GM23338 (cell line): ENCODE results near the gene HAPLN3. TPM values are rescaled to one million over a fixed set of nuclear protein-coding genes. Genes with fewer than 3 reads are reported as not detected.

Source experiments
- ATAC-seq: fragments of 200-7000 bp; cut with Tn5 transposase; 3 replicates; pipeline ENCODE4 v1.9.1; 2020
- DNase-seq: peaks from one replicate; pipeline ENCODE4 v3.0.0-alpha.2; 2015; ENCODE audit warnings: low spot score
- H2AFZ ChIP-seq: fragments of 200-600 bp; sonication (generic); 2 replicates; pipeline ENCODE4 v1.8.0; 2016; ENCODE audit warnings: antibody characterized with exemption, mild to moderate bottlenecking, moderate library complexity
- H3F3A ChIP-seq: fragments of 200-600 bp; sonication (generic); replicated peaks from 2 replicates; pipeline ENCODE4 v1.8.0; 2017; ENCODE audit warnings: antibody characterized with exemption, mixed run types, low read depth
- H3K27ac ChIP-seq: fragments of 200-600 bp; sonication (generic); 2 replicates; pipeline ENCODE4 v1.6.1; 2016; ENCODE audit warnings: low read depth
- H3K27me3 ChIP-seq: fragments of 200-600 bp; sonication (generic); 2 replicates; pipeline ENCODE4 v1.8.0; 2016; ENCODE audit warnings: mild to moderate bottlenecking, mixed run types, moderate library complexity; ENCODE audit not compliant: insufficient read depth
- H3K36me3 ChIP-seq: fragments of 200-600 bp; sonication (generic); 2 replicates; pipeline ENCODE4 v1.8.0; 2016; ENCODE audit warnings: mild to moderate bottlenecking; ENCODE audit not compliant: insufficient read depth
- H3K4me1 ChIP-seq: fragments of 200-600 bp; sonication (generic); 2 replicates; pipeline ENCODE4 v1.8.0; 2016; ENCODE audit warnings: mild to moderate bottlenecking, moderate library complexity; ENCODE audit not compliant: insufficient read depth
- H3K4me2 ChIP-seq: fragments of 200-600 bp; sonication (generic); 2 replicates; pipeline ENCODE4 v1.7.1; 2017; ENCODE audit warnings: mixed run types
- H3K4me3 ChIP-seq: fragments of 200-600 bp; sonication (generic); 2 replicates; pipeline ENCODE4 v1.6.1; 2016; ENCODE audit warnings: mixed run types
- H3K79me2 ChIP-seq: fragments of 200-600 bp; sonication (generic); replicated peaks from 2 replicates; pipeline ENCODE4 v1.8.0; 2017; ENCODE audit warnings: mild to moderate bottlenecking; ENCODE audit not compliant: insufficient read depth
- H3K9me2 ChIP-seq: fragments of 200-600 bp; sonication (generic); 2 replicates; pipeline ENCODE4 v1.8.0; 2017; ENCODE audit not compliant: insufficient read depth
- H4K20me1 ChIP-seq: fragments of 200-600 bp; sonication (generic); replicated peaks from 2 replicates; pipeline ENCODE4 v1.8.0; 2017; ENCODE audit warnings: mild to moderate bottlenecking; ENCODE audit not compliant: insufficient read depth
- H3K27ac Mint-ChIP-seq: 2 replicates; pipeline ENCODE4 v1.8.0; 2020; ENCODE audit warnings: inconsistent platforms, mild to moderate bottlenecking, moderate library complexity, mixed read lengths
- H3K27me3 Mint-ChIP-seq: 3 replicates; pipeline ENCODE4 v1.8.0; 2022; ENCODE audit warnings: low read depth, mild to moderate bottlenecking, moderate library complexity, mixed read lengths, inconsistent platforms; ENCODE audit not compliant: insufficient read depth, poor library complexity
- H3K36me3 Mint-ChIP-seq: 3 replicates; pipeline ENCODE4 v1.8.0; 2021; ENCODE audit warnings: low read depth, mild to moderate bottlenecking, inconsistent platforms, moderate library complexity, mixed read lengths
- H3K4me1 Mint-ChIP-seq: 3 replicates; pipeline ENCODE4 v1.8.0; 2020; ENCODE audit warnings: mild to moderate bottlenecking, inconsistent platforms, mixed read lengths
- H3K4me3 Mint-ChIP-seq: 3 replicates; pipeline ENCODE4 v1.8.0; 2021; ENCODE audit warnings: moderate library complexity, mild to moderate bottlenecking, inconsistent platforms, mixed read lengths
- H3K9me3 Mint-ChIP-seq: 3 replicates; pipeline ENCODE4 v1.8.0; 2020; ENCODE audit warnings: moderate library complexity, mild to moderate bottlenecking, inconsistent platforms, mixed read lengths
- CREB1 ChIP-seq: fragments of 250-450 bp; sonication (Bioruptor Pico); IDR thresholded peaks from 2 replicates; pipeline ENCODE4 v1.5.0; 2020; ENCODE audit warnings: low read depth, mild to moderate bottlenecking, moderate library complexity
- CTCF ChIP-seq, 2 experiments: fragments of 200-600 bp in 1 of 2; sonication (generic) in 1 of 2; conservative IDR thresholded peaks; 2 replicates each; pipeline versions ENCODE4 v1.5.1 to v1.6.1; 2016 to 2017; ENCODE audit warnings: antibody characterized with exemption in 2 of 2, low read depth in 2 of 2, mild to moderate bottlenecking in 2 of 2, moderate library complexity in 1 of 2
- EZH2 ChIP-seq: fragments of 200-600 bp; sonication (generic); IDR thresholded peaks from one replicate; pipeline ENCODE4 v1.8.0; 2017; ENCODE audit warnings: antibody characterized with exemption, mild to moderate bottlenecking, low read depth; ENCODE audit not compliant: unreplicated experiment
- EZH2phosphoT487 ChIP-seq: fragments of 200-600 bp; sonication (generic); IDR thresholded peaks from one replicate; pipeline ENCODE4 v1.8.1; 2018; ENCODE audit warnings: antibody characterized with exemption; ENCODE audit not compliant: unreplicated experiment
- JUNB ChIP-seq: IDR thresholded peaks from one replicate; pipeline ENCODE4 v1.6.1; 2016; ENCODE audit warnings: antibody characterized with exemption; ENCODE audit not compliant: unreplicated experiment
- POLR2AphosphoS5 ChIP-seq: IDR thresholded peaks from 2 replicates; pipeline ENCODE4 v1.6.1; 2016; ENCODE audit warnings: antibody characterized with exemption, low read depth
- REST ChIP-seq: IDR thresholded peaks from one replicate; pipeline ENCODE4 v1.6.1; 2018; ENCODE audit warnings: antibody characterized with exemption; ENCODE audit not compliant: unreplicated experiment
- STAT1 ChIP-seq: IDR thresholded peaks from one replicate; pipeline ENCODE4 v1.6.1; 2016; ENCODE audit warnings: antibody characterized with exemption; ENCODE audit not compliant: unreplicated experiment
- ZNF331 ChIP-seq: fragments of 250-450 bp; sonication (Bioruptor Pico); IDR thresholded peaks from 2 replicates; pipeline ENCODE4 v1.5.0; 2020; ENCODE audit warnings: low read depth, mild to moderate bottlenecking, moderate library complexity
- polyA plus RNA-seq: library from polyadenylated mRNA; unstranded; fragments of >200 nt; fragmentation: Nextera tagmentation; extraction: Ambion mirVana; gene quantifications from 2 replicates; pipeline ENCODE4 v1.2.1, GENCODE V29; 2016
- total RNA-seq: library from RNA; depleted of rRNA; stranded (reverse); fragments of >200 nt; shearing (Covaris generic); gene quantifications from 2 replicates; pipeline ENCODE4 v1.2.3, GENCODE V29; 2014
- TF ChIP-seq, protein P1 (sequence below): IDR thresholded peaks from 2 replicates; pipeline ENCODE4 v1.6.1; 2016; ENCODE audit warnings: antibody characterized with exemption
- TF ChIP-seq, protein P2 (sequence below): fragments of 250-450 bp; sonication (Bioruptor Pico); IDR thresholded peaks from 2 replicates; pipeline ENCODE4 v1.5.0; 2020; ENCODE audit warnings: mild to moderate bottlenecking, moderate library complexity

Gene HAPLN3
- total and polyA plus RNA-seq, 2 experiments from 2014 or later, result 22.7 to 62.6 TPM

DNA sequence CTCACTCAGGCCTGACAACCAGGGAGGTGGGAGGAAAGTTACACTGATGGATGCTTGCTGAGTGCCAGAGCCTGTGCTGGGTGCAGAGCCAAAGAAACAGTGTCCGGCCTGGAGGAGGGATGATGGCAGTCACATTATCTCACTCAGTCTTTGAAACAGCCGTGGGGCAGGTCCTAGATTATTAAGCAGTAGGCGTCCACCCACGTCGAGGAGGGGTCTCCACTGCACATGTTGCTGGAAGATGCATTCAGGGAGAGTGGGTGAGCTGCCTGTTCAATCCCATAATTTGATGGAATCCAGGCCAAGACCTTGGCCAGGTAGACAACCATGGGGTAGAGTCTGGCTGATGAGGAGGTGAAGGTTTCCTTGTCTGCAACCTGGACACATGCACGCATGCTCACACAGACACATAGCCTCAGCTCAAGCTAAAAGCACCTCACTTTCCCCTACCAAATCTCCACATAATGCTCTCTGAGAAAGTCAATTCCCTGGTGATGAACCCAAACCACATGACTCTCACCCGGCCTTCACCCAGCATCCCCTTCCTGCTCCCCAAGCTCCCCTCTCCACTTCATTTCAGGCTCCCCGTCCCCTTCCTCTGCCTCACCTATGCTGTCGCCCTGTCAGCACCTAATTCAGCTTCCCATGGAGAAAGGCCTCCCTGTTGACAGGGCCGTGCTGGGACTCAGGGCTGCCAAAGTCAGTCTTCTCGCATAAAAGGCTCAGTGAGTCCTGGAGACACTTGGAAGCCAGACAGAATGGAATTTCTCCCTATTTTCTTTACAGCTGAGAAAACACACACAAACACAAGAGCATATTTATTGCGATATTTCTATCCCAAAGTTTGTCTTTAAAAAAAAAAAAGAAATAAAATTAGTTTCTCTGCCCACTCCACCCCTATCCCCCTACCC is 62.3 kb downstream of the HAPLN3 start:
- H3F3A ChIP-seq, result no peaks in the 10 kb centered on the region
- no peaks in the 10 kb centered on the region for H3K36me3 Mint-ChIP-seq
- ATAC-seq (no peak), DNase-seq (no peak)
- peaks cover 5% of the 10 kb centered on the region; the same call in 2 of the 3 replicates for H3K4me1 Mint-ChIP-seq
- H3K27me3 Mint-ChIP-seq, result peaks cover 4% of the 10 kb centered on the region
- H3K27ac Mint-ChIP-seq, result no peak overlapping the region
- H3K4me2 ChIP-seq, result no peak overlapping the region
- no peak overlapping the region; the same call in 2 of the 3 replicates for H3K4me3 Mint-ChIP-seq
- H3K4me3 ChIP-seq, result no peak overlapping the region
- no peaks in the 10 kb centered on the region; the same call in 2 of the 3 replicates for H3K9me3 Mint-ChIP-seq
- H3K27me3 ChIP-seq, result no peaks in the 10 kb centered on the region
- H2AFZ ChIP-seq, result no peak overlapping the region
- H4K20me1 ChIP-seq, result no peaks in the 10 kb centered on the region
- H3K79me2 ChIP-seq, result no peaks in the 10 kb centered on the region
- no peaks in the 10 kb centered on the region for H3K9me2 ChIP-seq
- no peaks in the 10 kb centered on the region for H3K36me3 ChIP-seq
- TF ChIP-seq, protein P1, sequence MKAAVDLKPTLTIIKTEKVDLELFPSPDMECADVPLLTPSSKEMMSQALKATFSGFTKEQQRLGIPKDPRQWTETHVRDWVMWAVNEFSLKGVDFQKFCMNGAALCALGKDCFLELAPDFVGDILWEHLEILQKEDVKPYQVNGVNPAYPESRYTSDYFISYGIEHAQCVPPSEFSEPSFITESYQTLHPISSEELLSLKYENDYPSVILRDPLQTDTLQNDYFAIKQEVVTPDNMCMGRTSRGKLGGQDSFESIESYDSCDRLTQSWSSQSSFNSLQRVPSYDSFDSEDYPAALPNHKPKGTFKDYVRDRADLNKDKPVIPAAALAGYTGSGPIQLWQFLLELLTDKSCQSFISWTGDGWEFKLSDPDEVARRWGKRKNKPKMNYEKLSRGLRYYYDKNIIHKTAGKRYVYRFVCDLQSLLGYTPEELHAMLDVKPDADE, result no peak
- TF ChIP-seq JUNB (no peak), ZNF331 (CRISPR knock-in tag) (no peak), EZH2 (no peak), REST (no peak), CTCF (conservative IDR thresholded peaks at IDR 0.05; ENCODE audit: low read depth in 2 of 2) (no peak), STAT1 (no peak), CREB1 (CRISPR knock-in tag) (no peak), POLR2AphosphoS5 (no peak), EZH2phosphoT487 (no peak)
- TF ChIP-seq, protein P2, sequence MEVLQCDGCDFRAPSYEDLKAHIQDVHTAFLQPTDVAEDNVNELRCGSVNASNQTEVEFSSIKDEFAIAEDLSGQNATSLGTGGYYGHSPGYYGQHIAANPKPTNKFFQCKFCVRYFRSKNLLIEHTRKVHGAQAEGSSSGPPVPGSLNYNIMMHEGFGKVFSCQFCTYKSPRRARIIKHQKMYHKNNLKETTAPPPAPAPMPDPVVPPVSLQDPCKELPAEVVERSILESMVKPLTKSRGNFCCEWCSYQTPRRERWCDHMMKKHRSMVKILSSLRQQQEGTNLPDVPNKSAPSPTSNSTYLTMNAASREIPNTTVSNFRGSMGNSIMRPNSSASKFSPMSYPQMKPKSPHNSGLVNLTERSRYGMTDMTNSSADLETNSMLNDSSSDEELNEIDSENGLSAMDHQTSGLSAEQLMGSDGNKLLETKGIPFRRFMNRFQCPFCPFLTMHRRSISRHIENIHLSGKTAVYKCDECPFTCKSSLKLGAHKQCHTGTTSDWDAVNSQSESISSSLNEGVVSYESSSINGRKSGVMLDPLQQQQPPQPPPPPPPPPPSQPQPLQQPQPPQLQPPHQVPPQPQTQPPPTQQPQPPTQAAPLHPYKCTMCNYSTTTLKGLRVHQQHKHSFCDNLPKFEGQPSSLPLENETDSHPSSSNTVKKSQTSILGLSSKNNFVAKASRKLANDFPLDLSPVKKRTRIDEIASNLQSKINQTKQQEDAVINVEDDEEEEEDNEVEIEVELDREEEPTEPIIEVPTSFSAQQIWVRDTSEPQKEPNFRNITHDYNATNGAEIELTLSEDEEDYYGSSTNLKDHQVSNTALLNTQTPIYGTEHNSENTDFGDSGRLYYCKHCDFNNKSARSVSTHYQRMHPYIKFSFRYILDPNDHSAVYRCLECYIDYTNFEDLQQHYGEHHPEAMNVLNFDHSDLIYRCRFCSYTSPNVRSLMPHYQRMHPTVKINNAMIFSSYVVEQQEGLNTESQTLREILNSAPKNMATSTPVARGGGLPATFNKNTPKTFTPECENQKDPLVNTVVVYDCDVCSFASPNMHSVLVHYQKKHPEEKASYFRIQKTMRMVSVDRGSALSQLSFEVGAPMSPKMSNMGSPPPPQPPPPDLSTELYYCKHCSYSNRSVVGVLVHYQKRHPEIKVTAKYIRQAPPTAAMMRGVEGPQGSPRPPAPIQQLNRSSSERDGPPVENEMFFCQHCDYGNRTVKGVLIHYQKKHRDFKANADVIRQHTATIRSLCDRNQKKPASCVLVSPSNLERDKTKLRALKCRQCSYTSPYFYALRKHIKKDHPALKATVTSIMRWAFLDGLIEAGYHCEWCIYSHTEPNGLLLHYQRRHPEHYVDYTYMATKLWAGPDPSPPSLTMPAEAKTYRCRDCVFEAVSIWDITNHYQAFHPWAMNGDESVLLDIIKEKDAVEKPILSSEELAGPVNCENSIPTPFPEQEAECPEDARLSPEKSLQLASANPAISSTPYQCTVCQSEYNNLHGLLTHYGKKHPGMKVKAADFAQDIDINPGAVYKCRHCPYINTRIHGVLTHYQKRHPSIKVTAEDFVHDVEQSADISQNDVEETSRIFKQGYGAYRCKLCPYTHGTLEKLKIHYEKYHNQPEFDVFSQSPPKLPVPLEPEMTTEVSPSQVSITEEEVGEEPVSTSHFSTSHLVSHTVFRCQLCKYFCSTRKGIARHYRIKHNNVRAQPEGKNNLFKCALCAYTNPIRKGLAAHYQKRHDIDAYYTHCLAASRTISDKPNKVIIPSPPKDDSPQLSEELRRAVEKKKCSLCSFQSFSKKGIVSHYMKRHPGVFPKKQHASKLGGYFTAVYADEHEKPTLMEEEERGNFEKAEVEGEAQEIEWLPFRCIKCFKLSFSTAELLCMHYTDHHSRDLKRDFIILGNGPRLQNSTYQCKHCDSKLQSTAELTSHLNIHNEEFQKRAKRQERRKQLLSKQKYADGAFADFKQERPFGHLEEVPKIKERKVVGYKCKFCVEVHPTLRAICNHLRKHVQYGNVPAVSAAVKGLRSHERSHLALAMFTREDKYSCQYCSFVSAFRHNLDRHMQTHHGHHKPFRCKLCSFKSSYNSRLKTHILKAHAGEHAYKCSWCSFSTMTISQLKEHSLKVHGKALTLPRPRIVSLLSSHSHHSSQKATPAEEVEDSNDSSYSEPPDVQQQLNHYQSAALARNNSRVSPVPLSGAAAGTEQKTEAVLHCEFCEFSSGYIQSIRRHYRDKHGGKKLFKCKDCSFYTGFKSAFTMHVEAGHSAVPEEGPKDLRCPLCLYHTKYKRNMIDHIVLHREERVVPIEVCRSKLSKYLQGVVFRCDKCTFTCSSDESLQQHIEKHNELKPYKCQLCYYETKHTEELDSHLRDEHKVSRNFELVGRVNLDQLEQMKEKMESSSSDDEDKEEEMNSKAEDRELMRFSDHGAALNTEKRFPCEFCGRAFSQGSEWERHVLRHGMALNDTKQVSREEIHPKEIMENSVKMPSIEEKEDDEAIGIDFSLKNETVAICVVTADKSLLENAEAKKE (CRISPR knock-in tag), result no peak
- H3K4me1 ChIP-seq, result peaks cover 6% of the 10 kb centered on the region; the same call in 1 of the 2 replicates
- H3K27ac ChIP-seq, result no peak overlapping the region
